ENCODE results near the gene PLCB1.

Gene PLCB1

GRCh38 chr20:8293750-8294149 is 161.7 kb downstream of the PLCB1 start:
- no peaks in the 10 kb centered on the region for H3K36me3 ChIP-seq (ENCODE audit: insufficient read depth, low read length)
- no peak overlapping the region for H2AFZ ChIP-seq (ENCODE audit: low read depth, low read length)
- H3K4me3 ChIP-seq (ENCODE audit: low read length): no peak overlapping the region
- no peaks in the 10 kb centered on the region for H3K4me1 ChIP-seq (ENCODE audit: insufficient read depth, low read length)
- no peaks in the 10 kb centered on the region for H3K9me3 ChIP-seq (ENCODE audit: low read length)
- no peaks in the 10 kb centered on the region for H3K27me3 ChIP-seq (ENCODE audit: insufficient read depth, low read length)

GRCh38 chr20:8296536-8296935 is 164.5 kb downstream of the PLCB1 start:
- H3K4me1 ChIP-seq (ENCODE audit: insufficient read depth, low read length): no peaks in the 10 kb centered on the region
- H3K36me3 ChIP-seq (ENCODE audit: insufficient read depth, low read length): no peaks in the 10 kb centered on the region
- H3K27me3 ChIP-seq (ENCODE audit: insufficient read depth, low read length): no peaks in the 10 kb centered on the region
- H3K4me3 ChIP-seq (ENCODE audit: low read length): no peak overlapping the region
- peaks cover 2% of the 10 kb centered on the region for H3K9me3 ChIP-seq (ENCODE audit: low read length)
- H2AFZ ChIP-seq (ENCODE audit: low read depth, low read length): no peak overlapping the region

GRCh38 chr20:8298426-8299043 is 166.5 kb downstream of the PLCB1 start:
- H3K4me3 ChIP-seq (ENCODE audit: low read length): no peak overlapping the region
- H3K36me3 ChIP-seq (ENCODE audit: insufficient read depth, low read length): no peaks in the 10 kb centered on the region
- H2AFZ ChIP-seq (ENCODE audit: low read depth, low read length): no peak overlapping the region
- H3K9me3 ChIP-seq (ENCODE audit: low read length): peaks cover 2% of the 10 kb centered on the region
- H3K27me3 ChIP-seq (ENCODE audit: insufficient read depth, low read length): no peaks in the 10 kb centered on the region
- peaks cover 1% of the 10 kb centered on the region for H3K4me1 ChIP-seq (ENCODE audit: insufficient read depth, low read length)

- H3K9me3 ChIP-seq (ENCODE audit: low read length): peaks cover 2% of the 10 kb centered on the region
- H2AFZ ChIP-seq (ENCODE audit: low read depth, low read length): no peak overlapping the region
- no peaks in the 10 kb centered on the region for H3K27me3 ChIP-seq (ENCODE audit: insufficient read depth, low read length)
- H3K36me3 ChIP-seq (ENCODE audit: insufficient read depth, low read length): no peaks in the 10 kb centered on the region
- peaks cover 15% of the 10 kb centered on the region for H3K4me1 ChIP-seq (ENCODE audit: insufficient read depth, low read length)
- H3K4me3 ChIP-seq (ENCODE audit: low read length): no peak overlapping the region
Measured at GRCh38 chr20:8299921-8300320, 167.9 kb downstream of the PLCB1 start.

- H3K4me1 ChIP-seq (ENCODE audit: insufficient read depth, low read length): peaks cover 20% of the 10 kb centered on the region
- no peak overlapping the region for H2AFZ ChIP-seq (ENCODE audit: low read depth, low read length)
- peaks cover 4% of the 10 kb centered on the region for H3K9me3 ChIP-seq (ENCODE audit: low read length)
- H3K36me3 ChIP-seq (ENCODE audit: insufficient read depth, low read length): no peaks in the 10 kb centered on the region
- no peak overlapping the region for H3K4me3 ChIP-seq (ENCODE audit: low read length)
- H3K27me3 ChIP-seq (ENCODE audit: insufficient read depth, low read length): no peaks in the 10 kb centered on the region
Measured at GRCh38 chr20:8301655-8302054, 169.6 kb downstream of the PLCB1 start.

GRCh38 chr20:8303651-8304050 is 171.6 kb downstream of the PLCB1 start:
- Histone ChIP-seq H3K27me3 (ENCODE audit: insufficient read depth, low read length) (no peaks in the 10 kb centered on the region), H3K4me1 (ENCODE audit: insufficient read depth, low read length) (peaks cover 31% of the 10 kb centered on the region), H3K9me3 (ENCODE audit: low read length) (peaks cover 4% of the 10 kb centered on the region), H2AFZ (ENCODE audit: low read depth, low read length) (no peak overlapping the region), H3K4me3 (ENCODE audit: low read length) (no peak overlapping the region), H3K36me3 (ENCODE audit: insufficient read depth, low read length) (no peaks in the 10 kb centered on the region)

- Histone ChIP-seq H3K27me3 (ENCODE audit: insufficient read depth, low read length) (no peaks in the 10 kb centered on the region), H3K4me1 (ENCODE audit: insufficient read depth, low read length) (peaks cover 37% of the 10 kb centered on the region), H3K36me3 (ENCODE audit: insufficient read depth, low read length) (no peaks in the 10 kb centered on the region), H3K4me3 (ENCODE audit: low read length) (no peak overlapping the region), H2AFZ (ENCODE audit: low read depth, low read length) (no peak overlapping the region), H3K9me3 (ENCODE audit: low read length) (peaks cover 4% of the 10 kb centered on the region)
Measured at GRCh38 chr20:8304124-8304816, 172.2 kb downstream of the PLCB1 start.

- Histone ChIP-seq H3K36me3 (ENCODE audit: insufficient read depth, low read length) (no peaks in the 10 kb centered on the region), H3K4me3 (ENCODE audit: low read length) (no peak overlapping the region), H3K27me3 (ENCODE audit: insufficient read depth, low read length) (no peaks in the 10 kb centered on the region), H2AFZ (ENCODE audit: low read depth, low read length) (no peak overlapping the region), H3K9me3 (ENCODE audit: low read length) (peaks cover 4% of the 10 kb centered on the region), H3K4me1 (ENCODE audit: insufficient read depth, low read length) (peaks cover 49% of the 10 kb centered on the region)
Measured at GRCh38 chr20:8305449-8305978, 173.4 kb downstream of the PLCB1 start.

- no peak overlapping the region for H2AFZ ChIP-seq (ENCODE audit: low read depth, low read length)
- H3K27me3 ChIP-seq (ENCODE audit: insufficient read depth, low read length): no peaks in the 10 kb centered on the region
- H3K9me3 ChIP-seq (ENCODE audit: low read length): peaks cover 2% of the 10 kb centered on the region
- H3K4me3 ChIP-seq (ENCODE audit: low read length): no peak overlapping the region
- H3K36me3 ChIP-seq (ENCODE audit: insufficient read depth, low read length): no peaks in the 10 kb centered on the region
- peaks cover 51% of the 10 kb centered on the region for H3K4me1 ChIP-seq (ENCODE audit: insufficient read depth, low read length)
Measured at GRCh38 chr20:8306937-8307336, 174.9 kb downstream of the PLCB1 start.

- H3K36me3 ChIP-seq (ENCODE audit: insufficient read depth, low read length): no peaks in the 10 kb centered on the region
- no peaks in the 10 kb centered on the region for H3K27me3 ChIP-seq (ENCODE audit: insufficient read depth, low read length)
- peak overlapping the region; percentile 2 for H2AFZ ChIP-seq (ENCODE audit: low read depth, low read length)
- peaks cover 39% of the 10 kb centered on the region for H3K4me1 ChIP-seq (ENCODE audit: insufficient read depth, low read length)
- H3K9me3 ChIP-seq (ENCODE audit: low read length): peaks cover 2% of the 10 kb centered on the region
- H3K4me3 ChIP-seq (ENCODE audit: low read length): no peak overlapping the region
Measured at GRCh38 chr20:8309634-8310033, 177.6 kb downstream of the PLCB1 start.

- no peaks in the 10 kb centered on the region for H3K36me3 ChIP-seq (ENCODE audit: insufficient read depth, low read length)
- H3K9me3 ChIP-seq (ENCODE audit: low read length): no peaks in the 10 kb centered on the region
- no peak overlapping the region for H3K4me3 ChIP-seq (ENCODE audit: low read length)
- H2AFZ ChIP-seq (ENCODE audit: low read depth, low read length): no peak overlapping the region
- no peaks in the 10 kb centered on the region for H3K27me3 ChIP-seq (ENCODE audit: insufficient read depth, low read length)
- peaks cover 36% of the 10 kb centered on the region for H3K4me1 ChIP-seq (ENCODE audit: insufficient read depth, low read length)
Measured at GRCh38 chr20:8310618-8311017, 178.6 kb downstream of the PLCB1 start.

- no peaks in the 10 kb centered on the region for H3K36me3 ChIP-seq (ENCODE audit: insufficient read depth, low read length)
- H3K9me3 ChIP-seq (ENCODE audit: low read length): no peaks in the 10 kb centered on the region
- H3K4me1 ChIP-seq (ENCODE audit: insufficient read depth, low read length): peaks cover 25% of the 10 kb centered on the region
- no peaks in the 10 kb centered on the region for H3K27me3 ChIP-seq (ENCODE audit: insufficient read depth, low read length)
- H3K4me3 ChIP-seq (ENCODE audit: low read length): no peak overlapping the region
- H2AFZ ChIP-seq (ENCODE audit: low read depth, low read length): no peak overlapping the region
Measured at GRCh38 chr20:8313073-8313472, 181.0 kb downstream of the PLCB1 start.

- Histone ChIP-seq H3K9me3 (ENCODE audit: low read length) (no peaks in the 10 kb centered on the region), H2AFZ (ENCODE audit: low read depth, low read length) (no peak overlapping the region), H3K4me1 (ENCODE audit: insufficient read depth, low read length) (peaks cover 6% of the 10 kb centered on the region), H3K36me3 (ENCODE audit: insufficient read depth, low read length) (no peaks in the 10 kb centered on the region), H3K27me3 (ENCODE audit: insufficient read depth, low read length) (no peaks in the 10 kb centered on the region), H3K4me3 (ENCODE audit: low read length) (no peak overlapping the region)
Measured at GRCh38 chr20:8315639-8316573, 183.8 kb downstream of the PLCB1 start.

Measured in neuron (in vitro differentiated cells).